H1 (cell line): ENCODE data around the gene IFNA2. TPM values are rescaled to one million over a fixed set of nuclear protein-coding genes. Genes with fewer than 3 reads are reported as not detected.

Experiments used
- CTCF ChIA-PET: fragments of 300-600 bp; sonication (Branson Sonifier 250); formaldehyde crosslinking; loops from one replicate; lab custom pipeline; 2021; ENCODE audit not compliant: partially characterized antibody; lab: Charles Lee
- POLR2A ChIA-PET: fragments of 300-600 bp; sonication (Branson Sonifier 250); formaldehyde crosslinking; loops from one replicate; lab custom pipeline; 2021; ENCODE audit warnings: inconsistent platforms; ENCODE audit not compliant: partially characterized antibody; lab: Charles Lee
- DNase-seq, 2 experiments: peaks; one replicate each; pipeline versions ENCODE4 v3.0.0 to v3.0.0-alpha.2; 2010 to 2022; ENCODE audit warnings: low spot score in 2 of 2, low read depth in 1 of 2, mixed read lengths in 1 of 2
- FAIRE-seq: peaks from 2 replicates; lab custom pipeline; 2011; peaks lifted over from hg19 to GRCh38; lab: Jason Lieb, UNC
- H2AFZ ChIP-seq: 2 replicates; pipeline ENCODE4 v1.8.1; 2012; ENCODE audit warnings: low read length, inconsistent platforms
- H2AK5ac ChIP-seq: 2 replicates; pipeline ENCODE4 v1.6.1; 2013; ENCODE audit warnings: low read depth, low read length
- H2BK120ac ChIP-seq: replicated peaks from 2 replicates; pipeline ENCODE3; 2013; ENCODE audit warnings: low read depth, low read length, inconsistent platforms
- H2BK12ac ChIP-seq: 2 replicates; pipeline ENCODE4 v1.6.1; 2013; ENCODE audit warnings: low read depth, low read length
- H2BK15ac ChIP-seq: 2 replicates; pipeline ENCODE4 v1.6.1; 2013; ENCODE audit warnings: low read length
- H2BK20ac ChIP-seq: 2 replicates; pipeline ENCODE4 v1.6.1; 2013; ENCODE audit warnings: low read length
- H2BK5ac ChIP-seq: 2 replicates; pipeline ENCODE4 v1.6.1; 2013; ENCODE audit warnings: low read depth, low read length
- H3K14ac ChIP-seq: 2 replicates; pipeline ENCODE4 v1.6.1; 2013; ENCODE audit warnings: inconsistent platforms; ENCODE audit not compliant: insufficient read length
- H3K18ac ChIP-seq: 2 replicates; pipeline ENCODE4 v1.6.1; 2013; ENCODE audit warnings: low read length; ENCODE audit errors: extremely low read depth
- H3K23ac ChIP-seq: 2 replicates; pipeline ENCODE4 v1.6.1; 2013; ENCODE audit warnings: inconsistent platforms; ENCODE audit not compliant: insufficient read length
- H3K23me2 ChIP-seq: 2 replicates; pipeline ENCODE4 v1.6.1; 2013; ENCODE audit warnings: low read depth, low read length
- H3K27ac ChIP-seq: 2 replicates; pipeline ENCODE4 v1.6.1; 2011; ENCODE audit warnings: low read depth, low read length, inconsistent platforms
- H3K27me3 ChIP-seq, 4 experiments: replicated peaks in 1 of 4; 1 replicate in 1 of 4; 2 replicates in 3 of 4; pipeline versions ENCODE4 v1.6.1 to v1.8.1; 2011 to 2013; ENCODE audit warnings: low read length in 3 of 4, mild to moderate bottlenecking in 3 of 4, inconsistent platforms in 2 of 4, mixed read lengths in 2 of 4, moderate library complexity in 1 of 4; ENCODE audit not compliant: control insufficient read depth in 3 of 4, insufficient read depth in 3 of 4; ENCODE audit errors: extremely low read depth in 1 of 4
- H3K36me3 ChIP-seq, 4 experiments: 2 replicates each; pipeline versions ENCODE4 v1.6.1 to v1.8.1; 2011 to 2013; ENCODE audit warnings: mild to moderate bottlenecking in 4 of 4, low read length in 3 of 4, moderate library complexity in 2 of 4, control low read depth in 1 of 4, inconsistent platforms in 1 of 4; ENCODE audit not compliant: insufficient read depth in 4 of 4, control insufficient read depth in 2 of 4
- H3K4ac ChIP-seq: replicated peaks from 2 replicates; pipeline ENCODE3; 2013; ENCODE audit warnings: low read length, low read depth, mixed read lengths, inconsistent platforms; ENCODE audit not compliant: insufficient read length
- H3K4me1 ChIP-seq, 4 experiments: replicated peaks in 1 of 4; 1 replicate in 1 of 4; 2 replicates in 3 of 4; pipeline versions ENCODE4 v1.6.1 to v1.8.1; 2011 to 2013; ENCODE audit warnings: low read length in 3 of 4, inconsistent platforms in 2 of 4, mixed read lengths in 1 of 4; ENCODE audit not compliant: insufficient read depth in 4 of 4, control insufficient read depth in 3 of 4
- H3K4me2 ChIP-seq, 2 experiments: 2 replicates each; pipeline versions ENCODE4 v1.6.1 to v1.8.1; 2011 to 2013; ENCODE audit warnings: low read depth in 2 of 2, low read length in 2 of 2, control low read depth in 1 of 2, inconsistent platforms in 1 of 2, mild to moderate bottlenecking in 1 of 2; ENCODE audit not compliant: insufficient read depth in 1 of 2
- H3K4me3 ChIP-seq, 4 experiments: fragments of 200-600, 300-600 bp in 1 of 4; sonication (generic), shearing (Covaris generic), sonication (Bioruptor Twin) in 1 of 4; 2 replicates each; pipeline versions ENCODE4 v1.5.1 to v1.8.1; 2011 to 2016; ENCODE audit warnings: low read length in 4 of 4, low read depth in 3 of 4, control low read depth in 2 of 4, inconsistent platforms in 2 of 4, mild to moderate bottlenecking in 2 of 4, mixed read lengths in 1 of 4, moderate library complexity in 1 of 4; ENCODE audit not compliant: insufficient read depth in 2 of 4; ENCODE audit errors: extremely low read depth in 1 of 4
- H3K56ac ChIP-seq: replicated peaks from 2 replicates; pipeline ENCODE3; 2013; ENCODE audit warnings: low read depth, mild to moderate bottlenecking, mixed read lengths, low read length, inconsistent platforms; ENCODE audit not compliant: insufficient read length
- H3K79me1 ChIP-seq: 2 replicates; pipeline ENCODE4 v1.6.1; 2013; ENCODE audit warnings: low read depth, low read length, control low read depth
- H3K79me2 ChIP-seq, 2 experiments: 2 replicates each; pipeline versions ENCODE4 v1.6.1 to v1.8.1; 2012 to 2013; ENCODE audit warnings: low read length in 2 of 2, mild to moderate bottlenecking in 2 of 2, inconsistent platforms in 1 of 2; ENCODE audit not compliant: insufficient read depth in 2 of 2, control insufficient read depth in 1 of 2
- H3K9ac ChIP-seq, 4 experiments: replicated peaks in 1 of 4; 1 replicate in 1 of 4; 2 replicates in 3 of 4; pipeline versions ENCODE4 v1.6.1 to v1.8.1; 2011 to 2013; ENCODE audit warnings: low read depth in 3 of 4, low read length in 3 of 4, control low read depth in 2 of 4, mild to moderate bottlenecking in 2 of 4, moderate library complexity in 2 of 4, inconsistent platforms in 1 of 4; ENCODE audit errors: extremely low read depth in 1 of 4
- H3K9me3 ChIP-seq, 2 experiments: 2 replicates each; pipeline versions ENCODE4 v1.6.1 to v1.8.1; 2012 to 2013; ENCODE audit warnings: mild to moderate bottlenecking in 2 of 2, moderate library complexity in 2 of 2, control low read depth in 1 of 2, inconsistent platforms in 1 of 2, low read depth in 1 of 2, low read length in 1 of 2, mixed read lengths in 1 of 2; ENCODE audit not compliant: insufficient read depth in 2 of 2
- H4K20me1 ChIP-seq, 2 experiments: replicated peaks in 1 of 2; 2 replicates each; pipeline versions ENCODE3 to v1.8.1; 2011 to 2013; ENCODE audit warnings: inconsistent platforms in 2 of 2, low read length in 2 of 2, mild to moderate bottlenecking in 1 of 2; ENCODE audit not compliant: insufficient read depth in 2 of 2, control insufficient read depth in 1 of 2
- H4K5ac ChIP-seq: 2 replicates; pipeline ENCODE4 v1.6.1; 2013; ENCODE audit warnings: low read length, low read depth, mixed read lengths, inconsistent platforms; ENCODE audit not compliant: insufficient read length
- H4K8ac ChIP-seq: 2 replicates; pipeline ENCODE4 v1.8.0; 2013; ENCODE audit warnings: mild to moderate bottlenecking, moderate library complexity, low read length, inconsistent platforms; ENCODE audit not compliant: insufficient read depth; ENCODE audit errors: extremely low read depth
- H4K91ac ChIP-seq: replicated peaks from 2 replicates; pipeline ENCODE3; 2013; ENCODE audit warnings: low read length, mixed read lengths, inconsistent platforms; ENCODE audit not compliant: insufficient read length
- SRF ChIP-seq: IDR thresholded peaks from 2 replicates; pipeline ENCODE4 v1.6.1; 2011; ENCODE audit warnings: mild to moderate bottlenecking, low read depth, low read length, moderate library complexity
- TCF12 ChIP-seq: IDR thresholded peaks from 2 replicates; pipeline ENCODE4 v1.6.1; 2011; ENCODE audit warnings: low read depth, mild to moderate bottlenecking, low read length
- WGBS, 2 experiments: shearing (Covaris generic) in 1 of 2; methylation state at CpG; one replicate each; pipeline versions ENCODE4 v1.1.6 to v1.1.7; 2013 to 2015; ENCODE audit warnings: low lambda C conversion rate in 2 of 2, mixed read lengths in 2 of 2, inconsistent platforms in 1 of 2, low coverage in 1 of 2, missing lambda C conversion rate in 1 of 2; ENCODE audit not compliant: insufficient replicate concordance in 2 of 2, insufficient coverage in 1 of 2, insufficient read length in 1 of 2; ENCODE audit errors: extremely low coverage in 1 of 2, missing lambda C conversion rate in 1 of 2; 5-methylcytosine and 5-hydroxymethylcytosine counted together
- polyA plus RNA-seq, 7 experiments: library from polyadenylated mRNA; depleted of rRNA in 3 of 7; stranded (reverse) in 5 of 7; unstranded in 2 of 7; fragments of >200 nt in 5 of 7; fragments of 200-250 nt in 2 of 7; gene quantifications; 1 replicate in 5 of 7; 2 replicates in 1 of 7; 4 replicates in 1 of 7; pipeline versions ENCODE4 v1.2.1 to v1.2.3, GENCODE V29; 2011 to 2013; ENCODE audit warnings: missing spikeins in 2 of 7, mixed read lengths in 2 of 7
- total RNA-seq: library from RNA; stranded (reverse); fragmentation: NEBNext Ultra II Directional; extraction: Animal tissue kit (Norgen Biotek cat#: 25700); gene quantifications from 2 replicates; pipeline ENCODE4 v1.2.1, GENCODE V29; 2021
- TF ChIP-seq, protein P1 (sequence below), 3 experiments: IDR thresholded peaks; 1 replicate in 2 of 3; 2 replicates in 1 of 3; pipeline versions ENCODE4 v1.5.1 to v1.6.1; 2011; ENCODE audit warnings: low read length in 3 of 3, mild to moderate bottlenecking in 3 of 3, inconsistent platforms in 2 of 3, low read depth in 1 of 3, moderate library complexity in 1 of 3; ENCODE audit not compliant: insufficient read depth in 1 of 3; ENCODE audit errors: control extremely low read depth in 1 of 3

IFNA2 gene
- total and polyA plus RNA-seq, 2 of the 8 experiments (the other 6 are each of a cell fraction or from before 2014, with no cell fraction given), result not detected

DNA sequence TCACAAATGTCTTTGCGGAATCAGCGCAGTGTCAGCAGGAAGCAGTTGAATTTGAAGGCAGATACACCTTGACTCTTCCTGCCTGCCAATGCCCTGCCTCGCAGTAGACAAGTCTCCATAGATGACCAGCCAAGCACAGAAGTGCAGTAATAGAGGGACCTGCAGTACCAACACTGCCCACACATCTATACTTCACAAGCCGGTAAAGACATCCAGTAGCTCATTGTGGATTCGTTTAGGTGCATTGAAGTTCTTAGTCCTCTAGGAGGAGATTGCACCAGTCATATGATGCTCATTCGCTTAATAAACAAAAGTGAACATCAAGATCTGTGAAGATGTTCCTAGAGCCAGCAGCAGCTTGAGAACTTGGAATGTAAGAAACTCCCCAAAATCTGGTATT is 7.1 kb upstream of the IFNA2 start:
- ChIA-PET POLR2A (no interaction called here), CTCF (interaction anchor here (0.5 to 6.8 kb wide), 37 partner anchors 8 to 396 kb away, joined by 3 to 79 read pairs (median 4); partner anchors contain the start of genes IFNA6, IFNA8 and KLHL9)
- H2BK120ac ChIP-seq, result no peak overlapping the region
- no peak overlapping the region for H2BK12ac ChIP-seq
- H2BK20ac ChIP-seq, result no peak overlapping the region
- H2AFZ ChIP-seq, result peak overlapping the region; percentile 48; the same call in 1 of the 2 replicates
- H2BK5ac ChIP-seq, result no peak overlapping the region
- H3K79me2 ChIP-seq, result no peaks in the 10 kb centered on the region
- H3K4me3 ChIP-seq, result no peak overlapping the region
- no peak overlapping the region for H3K4me2 ChIP-seq
- H3K56ac ChIP-seq, result no peak overlapping the region
- H2AK5ac ChIP-seq, result no peak overlapping the region
- WGBS, 2 experiments, result 91% methylated on average over 6 of the region's 6 CpGs; no CpG with 5 or more reads in 1 of the 2 experiments
- H3K9ac ChIP-seq, result no peak overlapping the region
- H3K79me1 ChIP-seq, result no peaks in the 10 kb centered on the region
- H3K14ac ChIP-seq, result no peak overlapping the region
- no peaks in the 10 kb centered on the region for H3K4me1 ChIP-seq
- no peaks in the 10 kb centered on the region; the same call in 1 of the 2 replicates for H3K23me2 ChIP-seq
- no peaks in the 10 kb centered on the region for H3K9me3 ChIP-seq
- H4K20me1 ChIP-seq, result no peaks in the 10 kb centered on the region
- no peak overlapping the region for H4K5ac ChIP-seq
- H3K36me3 ChIP-seq, result no peaks in the 10 kb centered on the region
- no peak overlapping the region for H4K8ac ChIP-seq
- H3K27ac ChIP-seq, result no peak overlapping the region
- H2BK15ac ChIP-seq, result no peak overlapping the region
- FAIRE-seq, result no peak
- peaks cover 0 to 8% (median 4%) of the 10 kb centered on the region in 4 experiments; a peak in 3 of 7 replicates for H3K27me3 ChIP-seq
- no peak overlapping the region for H3K23ac ChIP-seq
- no peak overlapping the region for H3K4ac ChIP-seq
- no peak for DNase-seq
- TF ChIP-seq SRF (no peak), TCF12 (no peak)
- TF ChIP-seq, protein P1, sequence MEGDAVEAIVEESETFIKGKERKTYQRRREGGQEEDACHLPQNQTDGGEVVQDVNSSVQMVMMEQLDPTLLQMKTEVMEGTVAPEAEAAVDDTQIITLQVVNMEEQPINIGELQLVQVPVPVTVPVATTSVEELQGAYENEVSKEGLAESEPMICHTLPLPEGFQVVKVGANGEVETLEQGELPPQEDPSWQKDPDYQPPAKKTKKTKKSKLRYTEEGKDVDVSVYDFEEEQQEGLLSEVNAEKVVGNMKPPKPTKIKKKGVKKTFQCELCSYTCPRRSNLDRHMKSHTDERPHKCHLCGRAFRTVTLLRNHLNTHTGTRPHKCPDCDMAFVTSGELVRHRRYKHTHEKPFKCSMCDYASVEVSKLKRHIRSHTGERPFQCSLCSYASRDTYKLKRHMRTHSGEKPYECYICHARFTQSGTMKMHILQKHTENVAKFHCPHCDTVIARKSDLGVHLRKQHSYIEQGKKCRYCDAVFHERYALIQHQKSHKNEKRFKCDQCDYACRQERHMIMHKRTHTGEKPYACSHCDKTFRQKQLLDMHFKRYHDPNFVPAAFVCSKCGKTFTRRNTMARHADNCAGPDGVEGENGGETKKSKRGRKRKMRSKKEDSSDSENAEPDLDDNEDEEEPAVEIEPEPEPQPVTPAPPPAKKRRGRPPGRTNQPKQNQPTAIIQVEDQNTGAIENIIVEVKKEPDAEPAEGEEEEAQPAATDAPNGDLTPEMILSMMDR (IDR thresholded peaks at IDR 0.05; ENCODE audit: control extremely low read depth in 1 of 3, insufficient read depth in 1 of 3, low read depth in 1 of 3, low read length in 3 of 3), result peak in 2 of 3 experiments; percentile 55 to 74; a peak in 3 of 4 replicates
- no peak overlapping the region for H4K91ac ChIP-seq
- no peak overlapping the region for H3K18ac ChIP-seq
